ENCODE data around the gene SAMD14.

DNA sequence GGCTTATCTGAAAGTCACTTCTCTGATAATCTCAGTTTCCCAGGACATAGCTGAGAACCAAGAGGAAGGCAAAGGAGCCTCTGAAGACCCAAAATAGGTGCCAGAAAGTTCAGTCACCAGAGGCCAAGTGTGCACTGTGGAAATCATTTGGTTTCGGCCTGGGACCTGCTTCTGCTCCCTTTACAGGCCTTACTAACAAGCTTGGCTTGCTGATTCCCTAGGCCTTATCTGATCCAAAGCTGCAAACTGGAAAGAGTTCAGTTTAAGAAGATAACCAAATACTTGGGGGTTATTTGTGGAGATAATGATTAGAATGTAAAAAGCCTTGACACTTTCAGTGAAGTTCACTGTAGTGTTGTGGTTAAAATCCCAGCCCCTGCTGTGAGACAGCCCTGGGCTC lies 57.0 kb downstream of the SAMD14 start:
- TF ChIP-seq CTCF (IDR thresholded peaks at IDR 0.05): no peak
- no peak for TF ChIP-seq POLR2A (IDR thresholded peaks at IDR 0.05)

Data from lower leg skin (tissue), 3 donors.